ENCODE results near the gene IQSEC1. TPM values are rescaled to one million over a fixed set of nuclear protein-coding genes. Genes with fewer than 3 reads are reported as not detected.
"Not testable (repeated sequence)": the region's sequence is repeated elsewhere in the genome, so short reads cannot be mapped to it uniquely, and the experiment has no call there.

Gene IQSEC1
- total RNA-seq, 1 donor from 2014 or later: 31.3 TPM

GRCh38 chr3:12854565-12854964 lies 218.7 kb downstream of the IQSEC1 start:
- Mint-ChIP-seq H3K9me3 (no peaks in the 10 kb centered on the region), H3K4me3 (no peak overlapping the region), H3K27me3 (ENCODE audit: low read depth) (peaks cover 10% of the 10 kb centered on the region), H3K27ac (ENCODE audit: unreplicated experiment) (no peak overlapping the region), H3K4me1 (no peaks in the 10 kb centered on the region), H3K36me3 (ENCODE audit: low read depth) (no peaks in the 10 kb centered on the region)
- TF ChIP-seq CTCF (conservative IDR thresholded peaks at IDR 0.05): no peak
- no peak for DNase-seq (ENCODE audit: low read depth, low spot score)

- DNase-seq (ENCODE audit: low read depth, low spot score); H3K4me1 Mint-ChIP-seq; H3K27ac Mint-ChIP-seq (ENCODE audit: unreplicated experiment); H3K36me3 Mint-ChIP-seq (ENCODE audit: low read depth); H3K9me3 Mint-ChIP-seq; H3K4me3 Mint-ChIP-seq: not testable (repeated sequence)
- H3K27me3 Mint-ChIP-seq (ENCODE audit: low read depth): peaks cover 10% of the 10 kb centered on the region
Observed at GRCh38 chr3:12853847-12854246, 219.4 kb downstream of the IQSEC1 start.

- no peak for TF ChIP-seq CTCF (conservative IDR thresholded peaks at IDR 0.05)
- Mint-ChIP-seq H3K36me3 (ENCODE audit: low read depth) (no peaks in the 10 kb centered on the region), H3K4me3 (no peak overlapping the region), H3K9me3 (no peaks in the 10 kb centered on the region), H3K27me3 (ENCODE audit: low read depth) (peaks cover 10% of the 10 kb centered on the region), H3K27ac (ENCODE audit: unreplicated experiment) (no peak overlapping the region), H3K4me1 (no peaks in the 10 kb centered on the region)
- no peak for DNase-seq (ENCODE audit: low read depth, low spot score)
Observed at GRCh38 chr3:12852201-12852600, 221.0 kb downstream of the IQSEC1 start.

Other genes with a start within 250 kb of the IQSEC1 start
- 1,918 and 2,125 TPM in 2 replicates for gene RPL32, start 231.9 kb downstream of the IQSEC1 start, total RNA-seq